Stimulated activated CD8-positive, alpha-beta memory T cell treated with anti-CD3 and anti-CD28 coated beads, Interleukin-15, amount 100 ng/mL, for 4 hours (primary cell): ENCODE results near the gene MBD2.

Source experiments
- DNase-seq, 2 donors: peaks; one replicate each; pipeline ENCODE4 v3.0.0-alpha.2; 2020; ENCODE audit warnings: low read depth in 2 of 2

Gene MBD2

GRCh38 chr18:54102123-54102522, 122.3 kb downstream of the MBD2 start:
- no peak for DNase-seq
